ENCODE data around the gene MTHFR. TPM values are rescaled to one million over a fixed set of nuclear protein-coding genes. Genes with fewer than 3 reads are reported as not detected.

MTHFR gene
- total and polyA plus RNA-seq, 2 of the 8 experiments (the other 6 are each of a cell fraction or from before 2014, with no cell fraction given) = 8.7 to 18.5 TPM

- Histone ChIP-seq H3K14ac (ENCODE audit: insufficient read length) (no peak overlapping the region), H3K23me2 (ENCODE audit: low read depth, low read length) (no peaks in the 10 kb centered on the region), H2AK5ac (ENCODE audit: low read depth, low read length) (no peak overlapping the region), H2BK20ac (ENCODE audit: low read length) (no peak overlapping the region), H3K79me1 (ENCODE audit: low read depth, low read length) (no peaks in the 10 kb centered on the region), H2AFZ (ENCODE audit: low read length) (no peak overlapping the region), H2BK12ac (ENCODE audit: low read depth, low read length) (0 out of 2 replicates have a peak overlapping the region, but pooled peaks have one; percentile 84), H3K23ac (ENCODE audit: insufficient read length) (no peak overlapping the region), H3K36me3 (ENCODE audit: control insufficient read depth in 2 of 4, insufficient read depth in 4 of 4, low read length in 3 of 4) (no peaks in the 10 kb centered on the region), H3K18ac (ENCODE audit: extremely low read depth, low read length) (no peak overlapping the region), H3K27me3 (replicated peaks in 1 of 4; ENCODE audit: control insufficient read depth in 3 of 4, extremely low read depth in 1 of 4, insufficient read depth in 3 of 4, low read length in 3 of 4) (no peaks in the 10 kb centered on the region), H3K4me2 (ENCODE audit: insufficient read depth in 1 of 2, low read depth in 2 of 2, low read length in 2 of 2) (no peak overlapping the region), H3K4me3 (ENCODE audit: extremely low read depth in 1 of 4, insufficient read depth in 2 of 4, low read depth in 3 of 4, low read length in 4 of 4) (no peak overlapping the region), H3K27ac (ENCODE audit: low read depth, low read length) (no peak overlapping the region), H4K8ac (ENCODE audit: extremely low read depth, insufficient read depth, low read length) (no peak overlapping the region), H4K91ac (replicated peaks; ENCODE audit: insufficient read length, low read length) (no peak overlapping the region), H3K4ac (replicated peaks; ENCODE audit: insufficient read length, low read depth, low read length) (no peak overlapping the region), H3K9me3 (ENCODE audit: insufficient read depth in 2 of 2, low read depth in 1 of 2, low read length in 1 of 2) (no peaks in the 10 kb centered on the region), H3K4me1 (replicated peaks in 1 of 4; ENCODE audit: control insufficient read depth in 3 of 4, insufficient read depth in 4 of 4, low read length in 3 of 4) (peaks cover 0 to 14% (median 9%) of the 10 kb centered on the region in 4 experiments; a peak in 6 of 7 replicates), H3K9ac (replicated peaks in 1 of 4; ENCODE audit: extremely low read depth in 1 of 4, low read depth in 3 of 4, low read length in 3 of 4) (no peak overlapping the region), H2BK120ac (replicated peaks; ENCODE audit: low read depth, low read length) (no peak overlapping the region), H3K56ac (replicated peaks; ENCODE audit: insufficient read length, low read depth, low read length) (no peak overlapping the region), H3K79me2 (ENCODE audit: control insufficient read depth in 1 of 2, insufficient read depth in 2 of 2, low read length in 2 of 2) (no peaks in the 10 kb centered on the region), H4K5ac (ENCODE audit: insufficient read length, low read depth, low read length) (no peak overlapping the region), H2BK5ac (ENCODE audit: low read depth, low read length) (no peak overlapping the region), H4K20me1 (replicated peaks in 1 of 2; ENCODE audit: control insufficient read depth in 1 of 2, insufficient read depth in 2 of 2, low read length in 2 of 2) (no peaks in the 10 kb centered on the region), H2BK15ac (ENCODE audit: low read length) (no peak overlapping the region)
- WGBS, 2 experiments (ENCODE audit: extremely low coverage in 1 of 2, insufficient coverage in 1 of 2, insufficient read length in 1 of 2, insufficient replicate concordance in 2 of 2, low coverage in 1 of 2, low lambda C conversion rate in 2 of 2, missing lambda C conversion rate in 1 of 2) = 85% methylated on average over 7 of the region's 10 CpGs; no CpG with 5 or more reads in 1 of the 2 experiments
- no peak for DNase-seq (ENCODE audit: low read depth in 1 of 2, low spot score in 2 of 2)
- ChIA-PET CTCF (ENCODE audit: partially characterized antibody) (interaction anchor here (0.6 to 2.9 kb wide), 7 partner anchors 14 to 208 kb away, joined by 3 to 8 read pairs (median 3); partner anchors contain the start of gene AGTRAP), POLR2A (ENCODE audit: partially characterized antibody) (interaction anchor here (1.0 to 1.4 kb wide), 3 partner anchors 8 to 17 kb away, joined by 3 read pairs; no protein-coding TSS in a partner anchor)
- FAIRE-seq = no peak
- TF ChIP-seq KDM5A (IDR thresholded peaks at IDR 0.05; ENCODE audit: low read length) = no peak
- TF ChIP-seq KDM1A (IDR thresholded peaks at IDR 0.05; ENCODE audit: borderline replicate concordance, low read length) = peak; percentile 96
- TF ChIP-seq FOSL1 (IDR thresholded peaks at IDR 0.05; ENCODE audit: insufficient read depth, low read depth, low read length) = no peak
- TF ChIP-seq ATF2 (IDR thresholded peaks at IDR 0.05; ENCODE audit: low read length) = 0 out of 2 replicates have a peak, but pooled peaks have one; percentile 37
Observed at GRCh38 chr1:11780380-11781147, 25.2 kb downstream of the MTHFR start.

Data from H1 (cell line).